Measurements from ENCODE around the gene ITGB4. TPM values are rescaled to one million over a fixed set of nuclear protein-coding genes. Genes with fewer than 3 reads are reported as not detected.

The ITGB4 gene
- total and polyA plus RNA-seq, 2 of the 13 experiments (the other 11 are each of a cell fraction or from before 2014, with no cell fraction given), result 6.9 to 14.5 TPM

DNA sequence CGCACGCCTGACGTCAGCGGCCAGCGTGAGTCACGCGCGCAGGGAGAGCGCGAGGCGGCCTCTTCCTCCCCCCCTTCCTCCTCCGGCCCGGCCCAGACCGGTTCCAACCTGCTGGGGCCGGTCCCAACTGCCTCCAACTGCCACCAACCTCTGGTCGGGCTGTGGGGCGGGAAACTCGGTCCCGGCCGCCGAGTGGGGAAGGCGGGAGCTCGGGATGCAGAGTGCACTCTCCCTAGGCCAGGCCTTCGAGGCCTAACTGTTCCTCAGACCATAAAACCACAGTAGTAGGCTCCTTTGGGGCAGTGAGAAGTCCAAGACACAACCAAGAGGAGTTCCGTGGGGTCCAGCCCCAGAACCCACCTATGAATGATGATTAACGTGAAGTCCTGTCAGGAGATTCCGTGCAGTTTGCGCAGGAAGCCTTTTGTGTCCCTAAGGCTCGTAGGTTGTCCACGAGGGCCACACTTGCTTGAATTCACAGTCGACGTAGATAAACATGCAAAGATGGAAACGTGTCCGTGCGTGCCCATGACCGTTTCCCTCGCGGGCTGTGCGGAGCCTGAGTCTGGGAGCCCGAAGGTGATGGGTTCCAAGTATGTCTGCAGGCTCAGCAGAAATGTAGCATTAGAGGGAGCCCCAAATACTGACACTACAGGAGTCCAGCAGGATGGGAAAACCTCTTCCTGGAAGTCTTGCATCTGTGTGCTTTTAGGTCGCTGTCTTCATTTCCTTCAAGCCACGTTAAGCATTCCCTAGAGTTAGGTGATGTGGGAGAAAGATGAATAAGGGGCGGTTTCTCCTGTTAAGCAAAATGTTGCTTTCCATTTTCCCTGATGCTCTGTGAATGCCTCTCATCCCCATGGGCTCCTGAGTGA is 64.0 kb downstream of the ITGB4 start (continued):
- TF ChIP-seq, protein P1, sequence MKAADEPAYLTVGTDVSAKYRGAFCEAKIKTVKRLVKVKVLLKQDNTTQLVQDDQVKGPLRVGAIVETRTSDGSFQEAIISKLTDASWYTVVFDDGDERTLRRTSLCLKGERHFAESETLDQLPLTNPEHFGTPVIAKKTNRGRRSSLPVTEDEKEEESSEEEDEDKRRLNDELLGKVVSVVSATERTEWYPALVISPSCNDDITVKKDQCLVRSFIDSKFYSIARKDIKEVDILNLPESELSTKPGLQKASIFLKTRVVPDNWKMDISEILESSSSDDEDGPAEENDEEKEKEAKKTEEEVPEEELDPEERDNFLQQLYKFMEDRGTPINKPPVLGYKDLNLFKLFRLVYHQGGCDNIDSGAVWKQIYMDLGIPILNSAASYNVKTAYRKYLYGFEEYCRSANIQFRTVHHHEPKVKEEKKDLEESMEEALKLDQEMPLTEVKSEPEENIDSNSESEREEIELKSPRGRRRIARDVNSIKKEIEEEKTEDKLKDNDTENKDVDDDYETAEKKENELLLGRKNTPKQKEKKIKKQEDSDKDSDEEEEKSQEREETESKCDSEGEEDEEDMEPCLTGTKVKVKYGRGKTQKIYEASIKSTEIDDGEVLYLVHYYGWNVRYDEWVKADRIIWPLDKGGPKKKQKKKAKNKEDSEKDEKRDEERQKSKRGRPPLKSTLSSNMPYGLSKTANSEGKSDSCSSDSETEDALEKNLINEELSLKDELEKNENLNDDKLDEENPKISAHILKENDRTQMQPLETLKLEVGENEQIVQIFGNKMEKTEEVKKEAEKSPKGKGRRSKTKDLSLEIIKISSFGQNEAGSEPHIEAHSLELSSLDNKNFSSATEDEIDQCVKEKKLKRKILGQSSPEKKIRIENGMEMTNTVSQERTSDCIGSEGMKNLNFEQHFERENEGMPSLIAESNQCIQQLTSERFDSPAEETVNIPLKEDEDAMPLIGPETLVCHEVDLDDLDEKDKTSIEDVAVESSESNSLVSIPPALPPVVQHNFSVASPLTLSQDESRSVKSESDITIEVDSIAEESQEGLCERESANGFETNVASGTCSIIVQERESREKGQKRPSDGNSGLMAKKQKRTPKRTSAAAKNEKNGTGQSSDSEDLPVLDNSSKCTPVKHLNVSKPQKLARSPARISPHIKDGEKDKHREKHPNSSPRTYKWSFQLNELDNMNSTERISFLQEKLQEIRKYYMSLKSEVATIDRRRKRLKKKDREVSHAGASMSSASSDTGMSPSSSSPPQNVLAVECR (CRISPR knock-in tag; IDR thresholded peaks at IDR 0.05; ENCODE audit: borderline replicate concordance), result peak; percentile 80; the same call in 1 of the 2 replicates
- TF ChIP-seq ZNF670 (CRISPR knock-in tag; IDR thresholded peaks at IDR 0.05; ENCODE audit: borderline replicate concordance), result 0 out of 2 replicates have a peak, but pooled peaks have one; percentile 92
- TF ChIP-seq SMAD9 (CRISPR knock-in tag; IDR thresholded peaks at IDR 0.05), result no peak
- TF ChIP-seq ZNF749 (CRISPR knock-in tag; IDR thresholded peaks at IDR 0.05; ENCODE audit: borderline replicate concordance), result no peak
- TF ChIP-seq, protein P2, sequence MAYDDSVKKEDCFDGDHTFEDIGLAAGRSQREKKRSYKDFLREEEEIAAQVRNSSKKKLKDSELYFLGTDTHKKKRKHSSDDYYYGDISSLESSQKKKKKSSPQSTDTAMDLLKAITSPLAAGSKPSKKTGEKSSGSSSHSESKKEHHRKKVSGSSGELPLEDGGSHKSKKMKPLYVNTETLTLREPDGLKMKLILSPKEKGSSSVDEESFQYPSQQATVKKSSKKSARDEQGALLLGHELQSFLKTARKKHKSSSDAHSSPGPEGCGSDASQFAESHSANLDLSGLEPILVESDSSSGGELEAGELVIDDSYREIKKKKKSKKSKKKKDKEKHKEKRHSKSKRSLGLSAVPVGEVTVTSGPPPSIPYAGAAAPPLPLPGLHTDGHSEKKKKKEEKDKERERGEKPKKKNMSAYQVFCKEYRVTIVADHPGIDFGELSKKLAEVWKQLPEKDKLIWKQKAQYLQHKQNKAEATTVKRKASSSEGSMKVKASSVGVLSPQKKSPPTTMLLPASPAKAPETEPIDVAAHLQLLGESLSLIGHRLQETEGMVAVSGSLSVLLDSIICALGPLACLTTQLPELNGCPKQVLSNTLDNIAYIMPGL (CRISPR knock-in tag; IDR thresholded peaks at IDR 0.05; ENCODE audit: borderline replicate concordance in 1 of 2, low read depth in 1 of 2), result peak in 1 of 2 experiments; percentile 92; a peak in 3 of 4 replicates
- TF ChIP-seq YEATS2 (CRISPR knock-in tag; IDR thresholded peaks at IDR 0.05; ENCODE audit: borderline replicate concordance), result peak; percentile 90
- TF ChIP-seq, protein P3, sequence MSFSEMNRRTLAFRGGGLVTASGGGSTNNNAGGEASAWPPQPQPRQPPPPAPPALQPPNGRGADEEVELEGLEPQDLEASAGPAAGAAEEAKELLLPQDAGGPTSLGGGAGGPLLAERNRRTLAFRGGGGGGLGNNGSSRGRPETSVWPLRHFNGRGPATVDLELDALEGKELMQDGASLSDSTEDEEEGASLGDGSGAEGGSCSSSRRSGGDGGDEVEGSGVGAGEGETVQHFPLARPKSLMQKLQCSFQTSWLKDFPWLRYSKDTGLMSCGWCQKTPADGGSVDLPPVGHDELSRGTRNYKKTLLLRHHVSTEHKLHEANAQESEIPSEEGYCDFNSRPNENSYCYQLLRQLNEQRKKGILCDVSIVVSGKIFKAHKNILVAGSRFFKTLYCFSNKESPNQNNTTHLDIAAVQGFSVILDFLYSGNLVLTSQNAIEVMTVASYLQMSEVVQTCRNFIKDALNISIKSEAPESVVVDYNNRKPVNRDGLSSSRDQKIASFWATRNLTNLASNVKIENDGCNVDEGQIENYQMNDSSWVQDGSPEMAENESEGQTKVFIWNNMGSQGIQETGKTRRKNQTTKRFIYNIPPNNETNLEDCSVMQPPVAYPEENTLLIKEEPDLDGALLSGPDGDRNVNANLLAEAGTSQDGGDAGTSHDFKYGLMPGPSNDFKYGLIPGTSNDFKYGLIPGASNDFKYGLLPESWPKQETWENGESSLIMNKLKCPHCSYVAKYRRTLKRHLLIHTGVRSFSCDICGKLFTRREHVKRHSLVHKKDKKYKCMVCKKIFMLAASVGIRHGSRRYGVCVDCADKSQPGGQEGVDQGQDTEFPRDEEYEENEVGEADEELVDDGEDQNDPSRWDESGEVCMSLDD (CRISPR knock-in tag; IDR thresholded peaks at IDR 0.05; ENCODE audit: borderline replicate concordance), result peak; percentile 71; the same call in 1 of the 2 replicates
- TF ChIP-seq, protein P4, sequence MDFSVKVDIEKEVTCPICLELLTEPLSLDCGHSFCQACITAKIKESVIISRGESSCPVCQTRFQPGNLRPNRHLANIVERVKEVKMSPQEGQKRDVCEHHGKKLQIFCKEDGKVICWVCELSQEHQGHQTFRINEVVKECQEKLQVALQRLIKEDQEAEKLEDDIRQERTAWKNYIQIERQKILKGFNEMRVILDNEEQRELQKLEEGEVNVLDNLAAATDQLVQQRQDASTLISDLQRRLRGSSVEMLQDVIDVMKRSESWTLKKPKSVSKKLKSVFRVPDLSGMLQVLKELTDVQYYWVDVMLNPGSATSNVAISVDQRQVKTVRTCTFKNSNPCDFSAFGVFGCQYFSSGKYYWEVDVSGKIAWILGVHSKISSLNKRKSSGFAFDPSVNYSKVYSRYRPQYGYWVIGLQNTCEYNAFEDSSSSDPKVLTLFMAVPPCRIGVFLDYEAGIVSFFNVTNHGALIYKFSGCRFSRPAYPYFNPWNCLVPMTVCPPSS (IDR thresholded peaks at IDR 0.05), result no peak
- TF ChIP-seq, protein P5, sequence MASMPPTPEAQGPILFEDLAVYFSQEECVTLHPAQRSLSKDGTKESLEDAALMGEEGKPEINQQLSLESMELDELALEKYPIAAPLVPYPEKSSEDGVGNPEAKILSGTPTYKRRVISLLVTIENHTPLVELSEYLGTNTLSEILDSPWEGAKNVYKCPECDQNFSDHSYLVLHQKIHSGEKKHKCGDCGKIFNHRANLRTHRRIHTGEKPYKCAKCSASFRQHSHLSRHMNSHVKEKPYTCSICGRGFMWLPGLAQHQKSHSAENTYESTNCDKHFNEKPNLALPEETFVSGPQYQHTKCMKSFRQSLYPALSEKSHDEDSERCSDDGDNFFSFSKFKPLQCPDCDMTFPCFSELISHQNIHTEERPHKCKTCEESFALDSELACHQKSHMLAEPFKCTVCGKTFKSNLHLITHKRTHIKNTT (CRISPR knock-in tag; IDR thresholded peaks at IDR 0.05), result no peak
- TF ChIP-seq, protein P6, sequence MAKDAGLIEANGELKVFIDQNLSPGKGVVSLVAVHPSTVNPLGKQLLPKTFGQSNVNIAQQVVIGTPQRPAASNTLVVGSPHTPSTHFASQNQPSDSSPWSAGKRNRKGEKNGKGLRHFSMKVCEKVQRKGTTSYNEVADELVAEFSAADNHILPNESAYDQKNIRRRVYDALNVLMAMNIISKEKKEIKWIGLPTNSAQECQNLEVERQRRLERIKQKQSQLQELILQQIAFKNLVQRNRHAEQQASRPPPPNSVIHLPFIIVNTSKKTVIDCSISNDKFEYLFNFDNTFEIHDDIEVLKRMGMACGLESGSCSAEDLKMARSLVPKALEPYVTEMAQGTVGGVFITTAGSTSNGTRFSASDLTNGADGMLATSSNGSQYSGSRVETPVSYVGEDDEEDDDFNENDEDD (CRISPR knock-in tag; IDR thresholded peaks at IDR 0.05; ENCODE audit: borderline replicate concordance), result peak; percentile 96
- no peak for TF ChIP-seq XBP1 (CRISPR knock-in tag; IDR thresholded peaks at IDR 0.05)
- 0 out of 2 replicates have a peak, but pooled peaks have one; percentile 48 for TF ChIP-seq ZNF660 (CRISPR knock-in tag; IDR thresholded peaks at IDR 0.05; ENCODE audit: borderline replicate concordance, low read depth)
- TF ChIP-seq CENPT (CRISPR knock-in tag; IDR thresholded peaks at IDR 0.05; ENCODE audit: low read depth), result peak; percentile 17; the same call in 1 of the 2 replicates
